Measurements from ENCODE around the gene GPS2. TPM values are rescaled to one million over a fixed set of nuclear protein-coding genes. Genes with fewer than 3 reads are reported as not detected.

The GPS2 gene
- total and polyA plus RNA-seq, 10 of the 15 experiments (the other 5 are each of a cell fraction or from before 2014, with no cell fraction given): 10.2 to 96.4 (median 42.5) TPM

- TF ChIP-seq IRF5 (IDR thresholded peaks at IDR 0.05; ENCODE audit: borderline replicate concordance): no peak
- TF ChIP-seq LARP7 (IDR thresholded peaks at IDR 0.05): no peak
- no peak for TF ChIP-seq MLLT1 (IDR thresholded peaks at IDR 0.05)
These were observed 28.1 kb upstream of the GPS2 start (continued) for GRCh38 chr17:7343250-7343649.

- Histone ChIP-seq H4K20me1 (ENCODE audit: control insufficient read depth, insufficient read depth) (no peaks in the 10 kb centered on the region), H3K4me1 (ENCODE audit: control insufficient read depth, insufficient read depth, low read length) (peaks cover 3% of the 10 kb centered on the region; the same call in 1 of the 2 replicates), H3K27ac (ENCODE audit: control insufficient read depth, insufficient read depth) (no peak overlapping the region), H3K36me3 (ENCODE audit: control insufficient read depth in 2 of 2, insufficient read depth in 2 of 2, low read length in 1 of 2) (peaks cover 17 to 46% of the 10 kb centered on the region in 2 experiments), H3K27me3 (replicated peaks in 1 of 2; ENCODE audit: control insufficient read depth in 2 of 2, insufficient read depth in 2 of 2, low read length in 1 of 2) (no peaks in the 10 kb centered on the region), H3K9ac (ENCODE audit: control insufficient read depth, insufficient read depth, low read length) (no peak overlapping the region), H3K9me3 (replicated peaks; ENCODE audit: control insufficient read depth, insufficient read depth, low read length) (no peaks in the 10 kb centered on the region), H3K4me3 (no peak overlapping the region), H3K4me2 (ENCODE audit: control insufficient read depth, insufficient read depth) (no peak overlapping the region), H2AFZ (ENCODE audit: control insufficient read depth, low read depth, low read length) (no peak overlapping the region), H3K79me2 (ENCODE audit: control insufficient read depth, insufficient read depth, low read length) (peaks cover 22% of the 10 kb centered on the region)
- ATAC-seq: no peak
- ChIA-PET SMC1A (ENCODE audit: uncharacterized antibody, unreplicated experiment) (interaction anchor here (1.0 kb wide), 1 partner anchor 148 kb away, joined by 3 read pairs; no protein-coding TSS in a partner anchor), RAD21 (ENCODE audit: unreplicated experiment) (no interaction called here), POLR2A (interaction anchor here (1.6 kb wide), 1 partner anchor 11 kb away, joined by 11 read pairs; no protein-coding TSS in a partner anchor), CTCF (interaction anchor here (6.7 kb wide), 1 partner anchor 14 kb away, joined by 49 read pairs; the partner anchor contains the start of gene NEURL4)
- 100% methylated on average over 13 of the region's 13 CpGs for WGBS (ENCODE audit: insufficient coverage, insufficient replicate concordance, low lambda C conversion rate, missing lambda C conversion rate)
- in situ Hi-C loops (cut with MboI) (no loop called here), intact Hi-C loops (cut with micrococcal nuclease; ENCODE audit: unreplicated experiment) (no loop called here)
- DNase-seq (ENCODE audit: low read depth, low spot score): no peak
- BruUV-seq (replicated peaks): no TSS peak
- no peak for FAIRE-seq
- TF ChIP-seq JUNB (IDR thresholded peaks at IDR 0.05): no peak
- no peak for TF ChIP-seq ZBTB33 (IDR thresholded peaks at IDR 0.05)
- no peak for TF ChIP-seq BHLHE40 (IDR thresholded peaks at IDR 0.05; ENCODE audit: borderline replicate concordance in 1 of 2, low read depth in 2 of 2, low read length in 1 of 2)
- no peak for TF ChIP-seq E4F1 (IDR thresholded peaks at IDR 0.05; ENCODE audit: borderline replicate concordance, partially characterized antibody)
- no peak for TF ChIP-seq YBX1 (IDR thresholded peaks at IDR 0.05)
- TF ChIP-seq SIX5 (IDR thresholded peaks at IDR 0.05; ENCODE audit: low read depth, low read length, severe bottlenecking): no peak
- no peak for TF ChIP-seq ELK1 (IDR thresholded peaks at IDR 0.05; ENCODE audit: low read depth, low read length)
- no peak for TF ChIP-seq DPF2 (IDR thresholded peaks at IDR 0.05)
- no peak for TF ChIP-seq EP300 (IDR thresholded peaks at IDR 0.05; ENCODE audit: borderline replicate concordance in 1 of 2, control insufficient read depth in 1 of 2, low read depth in 2 of 2, low read length in 2 of 2)
- no peak for TF ChIP-seq BCL11A (IDR thresholded peaks at IDR 0.05; ENCODE audit: low read depth, low read length)
- no peak for TF ChIP-seq ZNF274 (IDR thresholded peaks at IDR 0.05; ENCODE audit: insufficient read depth, insufficient read length)
- no peak for TF ChIP-seq SMAD1 (IDR thresholded peaks at IDR 0.05; ENCODE audit: low read depth, partially characterized antibody)
These were observed 26.7 kb upstream of the GPS2 start for GRCh38 chr17:7341842-7342241.

Measured in GM12878 (cell line).